Ectodermal cell (in vitro differentiated cells): ENCODE results near the gene CEBPA.

Source experiments
- H3K27ac ChIP-seq: 2 replicates; pipeline ENCODE4 v1.7.0; 2013; ENCODE audit warnings: mild to moderate bottlenecking, low read depth, low read length; ENCODE audit not compliant: insufficient read depth, poor library complexity, severe bottlenecking
- H3K27me3 ChIP-seq: 2 replicates; pipeline ENCODE4 v1.7.0; 2013; ENCODE audit warnings: mild to moderate bottlenecking, low read length; ENCODE audit not compliant: insufficient read depth, control insufficient read depth, poor library complexity, severe bottlenecking
- H3K36me3 ChIP-seq: one replicate; pipeline ENCODE4 v1.7.0; 2013; ENCODE audit warnings: low read length; ENCODE audit not compliant: control insufficient read depth, insufficient read depth
- H3K4me1 ChIP-seq: one replicate; pipeline ENCODE4 v1.7.0; 2013; ENCODE audit warnings: low read length; ENCODE audit not compliant: control insufficient read depth, insufficient read depth
- H3K4me3 ChIP-seq: 2 replicates; pipeline ENCODE4 v1.7.0; 2013; ENCODE audit warnings: low read depth, low read length, control low read depth; ENCODE audit not compliant: insufficient read depth
- H3K9me3 ChIP-seq: 2 replicates; pipeline ENCODE4 v1.7.0; 2013; ENCODE audit warnings: mild to moderate bottlenecking, low read length, moderate library complexity; ENCODE audit not compliant: control insufficient read depth
- WGBS, 2 experiments: methylation state at CpG; one replicate each; pipeline ENCODE4 v1.1.7; 2013; ENCODE audit warnings: missing lambda C conversion rate in 2 of 2; 5-methylcytosine and 5-hydroxymethylcytosine counted together

Gene CEBPA

GRCh38 chr19:33343301-33343700, 41.0 kb upstream of the CEBPA start:
- H3K27me3 ChIP-seq: peaks cover 6% of the 10 kb centered on the region
- peaks cover 3% of the 10 kb centered on the region for H3K4me1 ChIP-seq
- H3K27ac ChIP-seq: no peak overlapping the region
- no peaks in the 10 kb centered on the region for H3K9me3 ChIP-seq
- no peaks in the 10 kb centered on the region for H3K36me3 ChIP-seq
- WGBS, 2 experiments: 95 to 96% methylated on average over 2 of the region's 2 CpGs
- H3K4me3 ChIP-seq: no peak overlapping the region

DNA sequence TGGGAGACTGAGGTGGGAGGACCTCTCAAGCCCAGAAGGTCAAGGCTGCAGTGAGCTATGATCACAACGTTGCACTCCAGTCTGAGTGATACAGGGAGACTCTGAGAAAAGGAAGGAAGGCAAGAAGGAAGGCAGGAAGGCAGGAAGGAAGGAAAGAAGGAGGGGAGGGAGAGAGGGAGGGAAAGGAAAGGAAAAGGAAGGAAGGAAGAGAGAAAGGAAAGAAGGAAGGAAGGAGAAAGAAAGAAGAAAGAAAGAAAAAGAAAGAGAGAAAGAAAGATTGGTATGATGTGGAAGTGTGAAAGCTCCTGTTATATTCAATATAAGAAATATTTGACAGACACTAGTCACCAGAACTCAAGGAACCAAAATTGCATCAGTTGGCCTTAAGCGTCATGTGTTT, 38.7 kb upstream of the CEBPA start:
- Histone ChIP-seq H3K36me3 (no peaks in the 10 kb centered on the region), H3K4me3 (no peak overlapping the region), H3K9me3 (no peaks in the 10 kb centered on the region), H3K27ac (no peak overlapping the region), H3K4me1 (peaks cover 3% of the 10 kb centered on the region), H3K27me3 (peaks cover 6% of the 10 kb centered on the region)
- WGBS, 2 experiments: 76% methylated on average over 2 of the region's 2 CpGs

- no peak overlapping the region for H3K27ac ChIP-seq
- WGBS, 2 experiments: 86 to 87% methylated on average over 8 of the region's 8 CpGs
- H3K9me3 ChIP-seq: no peaks in the 10 kb centered on the region
- peaks cover 6% of the 10 kb centered on the region for H3K27me3 ChIP-seq
- H3K36me3 ChIP-seq: no peaks in the 10 kb centered on the region
- H3K4me3 ChIP-seq: no peak overlapping the region
- H3K4me1 ChIP-seq: peaks cover 3% of the 10 kb centered on the region
Observed at GRCh38 chr19:33339016-33339984, 37.0 kb upstream of the CEBPA start.

- 90 to 91% methylated on average over 5 of the region's 5 CpGs for WGBS, 2 experiments
- Histone ChIP-seq H3K9me3 (no peaks in the 10 kb centered on the region), H3K4me3 (no peak overlapping the region), H3K4me1 (no peaks in the 10 kb centered on the region), H3K36me3 (no peaks in the 10 kb centered on the region), H3K27me3 (no peaks in the 10 kb centered on the region), H3K27ac (no peak overlapping the region)
Observed at GRCh38 chr19:33335446-33335845, 33.1 kb upstream of the CEBPA start.

- Histone ChIP-seq H3K4me1 (no peaks in the 10 kb centered on the region), H3K4me3 (no peak overlapping the region), H3K9me3 (no peaks in the 10 kb centered on the region), H3K27ac (no peak overlapping the region), H3K27me3 (no peaks in the 10 kb centered on the region), H3K36me3 (no peaks in the 10 kb centered on the region)
- WGBS, 2 experiments: 95 to 96% methylated on average over 3 of the region's 3 CpGs
Observed at GRCh38 chr19:33334271-33334670, 31.9 kb upstream of the CEBPA start.

DNA sequence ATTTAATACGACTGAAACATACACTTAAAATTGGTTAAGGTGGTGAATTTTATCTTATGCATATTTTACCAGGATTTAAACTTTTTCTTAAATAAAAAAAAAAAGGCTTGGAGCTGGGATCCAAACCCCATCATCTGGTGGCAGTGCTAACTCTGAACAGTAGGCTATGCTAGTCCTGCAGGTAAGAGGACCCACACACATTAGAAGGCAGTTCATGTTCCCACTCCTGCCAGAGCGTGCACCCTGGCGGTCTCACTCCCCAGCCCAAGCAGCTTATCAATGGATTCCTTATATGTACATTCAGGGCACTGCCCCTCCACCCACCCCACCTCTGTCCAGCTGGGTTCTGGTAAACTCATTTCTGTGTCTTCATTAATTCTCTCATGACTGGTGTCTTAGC, 31.3 kb upstream of the CEBPA start:
- 86 to 92% methylated on average over 2 of the region's 3 CpGs for WGBS, 2 experiments
- Histone ChIP-seq H3K4me3 (no peak overlapping the region), H3K27ac (no peak overlapping the region), H3K27me3 (no peaks in the 10 kb centered on the region), H3K36me3 (no peaks in the 10 kb centered on the region), H3K4me1 (no peaks in the 10 kb centered on the region), H3K9me3 (no peaks in the 10 kb centered on the region)

DNA sequence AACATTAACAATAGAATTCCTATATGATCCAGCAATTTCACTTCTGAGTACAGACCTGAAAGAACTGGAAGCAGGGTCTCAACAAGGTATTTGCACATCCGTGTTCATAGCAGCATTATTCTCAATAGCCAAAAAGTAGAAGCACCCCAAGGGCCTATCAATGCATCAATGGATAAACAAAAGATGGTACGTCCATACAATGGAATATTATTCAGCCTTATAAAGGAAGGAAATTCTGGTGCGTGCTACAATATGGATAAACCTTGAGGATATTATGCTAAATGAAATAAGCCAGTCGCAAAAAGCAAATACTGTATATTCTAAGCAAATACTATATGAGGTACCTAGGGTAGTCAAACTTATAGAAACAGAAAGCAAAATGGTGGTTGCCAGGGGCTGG, 30.8 kb upstream of the CEBPA start:
- H3K36me3 ChIP-seq: no peaks in the 10 kb centered on the region
- no peaks in the 10 kb centered on the region for H3K27me3 ChIP-seq
- 97 to 100% methylated on average over 4 of the region's 4 CpGs for WGBS, 2 experiments
- no peaks in the 10 kb centered on the region for H3K9me3 ChIP-seq
- H3K27ac ChIP-seq: no peak overlapping the region
- H3K4me1 ChIP-seq: no peaks in the 10 kb centered on the region
- H3K4me3 ChIP-seq: no peak overlapping the region

DNA sequence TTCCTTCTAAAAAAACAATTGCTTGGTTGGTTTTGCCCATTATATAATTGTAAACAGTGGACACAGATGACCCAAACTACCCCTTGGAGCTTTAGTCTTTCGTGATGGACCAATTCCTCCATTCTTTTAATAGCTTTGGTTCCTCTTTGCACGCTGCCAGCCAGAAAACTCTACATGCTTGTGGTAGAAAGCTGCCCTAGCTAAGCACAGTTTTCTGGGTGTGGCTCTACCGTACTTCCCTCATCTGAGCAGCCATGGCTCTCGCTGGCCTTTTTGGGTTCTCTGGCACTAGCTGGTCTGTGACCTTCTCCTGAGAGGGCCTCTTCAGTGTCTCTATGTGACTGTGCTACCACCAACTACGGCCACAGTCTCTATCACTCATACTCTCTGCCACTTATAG, 29.9 kb upstream of the CEBPA start:
- Histone ChIP-seq H3K4me3 (no peak overlapping the region), H3K27me3 (no peaks in the 10 kb centered on the region), H3K4me1 (no peaks in the 10 kb centered on the region), H3K36me3 (no peaks in the 10 kb centered on the region), H3K9me3 (no peaks in the 10 kb centered on the region), H3K27ac (no peak overlapping the region)
- 91 to 95% methylated on average over 5 of the region's 5 CpGs for WGBS, 2 experiments

- Histone ChIP-seq H3K4me1 (no peaks in the 10 kb centered on the region), H3K9me3 (no peaks in the 10 kb centered on the region), H3K4me3 (no peak overlapping the region), H3K36me3 (no peaks in the 10 kb centered on the region), H3K27ac (no peak overlapping the region), H3K27me3 (no peaks in the 10 kb centered on the region)
- 88 to 92% methylated on average over 4 of the region's 4 CpGs for WGBS, 2 experiments
Observed at GRCh38 chr19:33329736-33330135, 27.4 kb upstream of the CEBPA start.

DNA sequence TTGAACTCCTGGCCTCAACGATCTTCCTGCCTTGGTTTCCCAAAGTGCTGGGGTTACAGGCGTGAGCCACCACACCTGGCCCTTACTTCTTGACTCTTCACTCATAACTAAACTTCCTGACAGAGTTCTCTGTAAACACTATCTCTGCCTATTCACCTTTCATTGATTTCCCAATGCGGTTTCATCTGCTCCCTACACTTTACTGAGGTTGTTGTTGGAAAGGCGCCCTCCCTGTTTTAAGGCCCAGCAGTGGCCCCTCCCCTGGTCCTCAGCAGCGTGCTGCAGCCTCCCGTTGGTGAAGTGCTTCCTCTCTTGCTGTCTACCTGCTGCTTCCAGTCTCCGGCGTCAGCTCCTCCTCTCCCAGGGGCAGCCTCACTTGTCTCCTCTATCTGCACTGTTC, 26.7 kb upstream of the CEBPA start:
- H3K9me3 ChIP-seq: no peaks in the 10 kb centered on the region
- H3K36me3 ChIP-seq: no peaks in the 10 kb centered on the region
- H3K27me3 ChIP-seq: no peaks in the 10 kb centered on the region
- no peak overlapping the region for H3K4me3 ChIP-seq
- no peak overlapping the region for H3K27ac ChIP-seq
- no peaks in the 10 kb centered on the region for H3K4me1 ChIP-seq
- 77 to 79% methylated on average over 8 of the region's 8 CpGs for WGBS, 2 experiments
